ENCODE results near the gene HSPB7. TPM values are rescaled to one million over a fixed set of nuclear protein-coding genes. Genes with fewer than 3 reads are reported as not detected.

HSPB7 gene
- total RNA-seq, 1 experiment from 2014 or later = not detected

- no TSS peak for BruUV-seq (replicated peaks)
- Mint-ChIP-seq H3K27ac (ENCODE audit: unreplicated experiment) (no peak overlapping the region), H3K4me3 (ENCODE audit: low read depth, unreplicated experiment) (peak overlapping the region; percentile 41), H3K9me3 (ENCODE audit: low read depth, unreplicated experiment) (no peaks in the 10 kb centered on the region), H3K36me3 (ENCODE audit: insufficient read depth, unreplicated experiment) (peaks cover 4% of the 10 kb centered on the region), H3K27me3 (ENCODE audit: unreplicated experiment) (no peaks in the 10 kb centered on the region), H3K4me1 (ENCODE audit: low read depth, unreplicated experiment) (peaks cover 8% of the 10 kb centered on the region)
- intact Hi-C loops (cut with micrococcal nuclease; ENCODE audit: unreplicated experiment) = no loop called here
- DNase-seq = peak; percentile 57
- CTCF ChIA-PET = no interaction called here
- TF ChIP-seq CTCF (IDR thresholded peaks at IDR 0.05; ENCODE audit: unreplicated experiment) = no peak
These were observed 4.5 kb downstream of the HSPB7 start for GRCh38 chr1:16013220-16013907.

GRCh38 chr1:16012590-16013219, 5.1 kb downstream of the HSPB7 start:
- no peak for TF ChIP-seq CTCF (IDR thresholded peaks at IDR 0.05; ENCODE audit: unreplicated experiment)
- intact Hi-C loops (cut with micrococcal nuclease; ENCODE audit: unreplicated experiment) = no loop called here

GRCh38 chr1:16011936-16012589, 5.8 kb downstream of the HSPB7 start:
- H3K27ac Mint-ChIP-seq (ENCODE audit: unreplicated experiment) = no peak overlapping the region
- CTCF ChIA-PET = no interaction called here
- no peaks in the 10 kb centered on the region for H3K27me3 Mint-ChIP-seq (ENCODE audit: unreplicated experiment)
- peak overlapping the region; percentile 41 for H3K4me3 Mint-ChIP-seq (ENCODE audit: low read depth, unreplicated experiment)
- no peak for DNase-seq
- H3K4me1 Mint-ChIP-seq (ENCODE audit: low read depth, unreplicated experiment) = peaks cover 8% of the 10 kb centered on the region
- peaks cover 4% of the 10 kb centered on the region for H3K36me3 Mint-ChIP-seq (ENCODE audit: insufficient read depth, unreplicated experiment)
- no peak for TF ChIP-seq CTCF (IDR thresholded peaks at IDR 0.05; ENCODE audit: unreplicated experiment)
- intact Hi-C loops (cut with micrococcal nuclease; ENCODE audit: unreplicated experiment) = no loop called here
- no peaks in the 10 kb centered on the region for H3K9me3 Mint-ChIP-seq (ENCODE audit: low read depth, unreplicated experiment)
- BruUV-seq (replicated peaks) = no TSS peak

More at GRCh38 chr1:16012590-16013219, 5.1 kb downstream of the HSPB7 start:
- no TSS peak for BruUV-seq (replicated peaks)
- Mint-ChIP-seq H3K27me3 (ENCODE audit: unreplicated experiment) (no peaks in the 10 kb centered on the region), H3K4me1 (ENCODE audit: low read depth, unreplicated experiment) (peaks cover 8% of the 10 kb centered on the region), H3K27ac (ENCODE audit: unreplicated experiment) (no peak overlapping the region), H3K36me3 (ENCODE audit: insufficient read depth, unreplicated experiment) (peaks cover 4% of the 10 kb centered on the region), H3K9me3 (ENCODE audit: low read depth, unreplicated experiment) (no peaks in the 10 kb centered on the region), H3K4me3 (ENCODE audit: low read depth, unreplicated experiment) (peak overlapping the region; percentile 41)
- peak; percentile 65 for DNase-seq
- CTCF ChIA-PET = no interaction called here

GRCh38 chr1:16010837-16011236, 7.0 kb downstream of the HSPB7 start:
- no peak overlapping the region for H3K27ac Mint-ChIP-seq (ENCODE audit: unreplicated experiment)
- no peak for TF ChIP-seq CTCF (IDR thresholded peaks at IDR 0.05; ENCODE audit: unreplicated experiment)
- CTCF ChIA-PET = no interaction called here
- no peak overlapping the region for H3K4me3 Mint-ChIP-seq (ENCODE audit: low read depth, unreplicated experiment)
- peaks cover 4% of the 10 kb centered on the region for H3K36me3 Mint-ChIP-seq (ENCODE audit: insufficient read depth, unreplicated experiment)
- no TSS peak for BruUV-seq (replicated peaks)
- intact Hi-C loops (cut with micrococcal nuclease; ENCODE audit: unreplicated experiment) = no loop called here
- H3K9me3 Mint-ChIP-seq (ENCODE audit: low read depth, unreplicated experiment) = no peaks in the 10 kb centered on the region
- no peak for DNase-seq
- H3K4me1 Mint-ChIP-seq (ENCODE audit: low read depth, unreplicated experiment) = peaks cover 8% of the 10 kb centered on the region
- no peaks in the 10 kb centered on the region for H3K27me3 Mint-ChIP-seq (ENCODE audit: unreplicated experiment)

Data from Calu3 (cell line).